Sigmoid colon (tissue), 4 donors: ENCODE measurements around the gene FKBP1B.
"Not testable (repeated sequence)": the region's sequence is repeated elsewhere in the genome, so short reads cannot be mapped to it uniquely, and the experiment has no call there.

Experiments used
- POLR2AphosphoS5 ChIP-seq, 4 donors: sonication (generic); formaldehyde crosslinking; IDR thresholded peaks; one replicate each; pipeline ENCODE4 v1.6.1; 2017; ENCODE audit warnings: antibody characterized with exemption in 4 of 4
- TF ChIP-seq, protein P1 (sequence below), 4 experiments: fragments of 450-650 bp in 3 of 4; fragments of 200-600 bp in 1 of 4; IDR thresholded peaks; one replicate each; pipeline ENCODE4 v1.5.1; 2016 to 2019; ENCODE audit warnings: antibody characterized with exemption in 4 of 4, mild to moderate bottlenecking in 3 of 4, moderate library complexity in 2 of 4

DNA sequence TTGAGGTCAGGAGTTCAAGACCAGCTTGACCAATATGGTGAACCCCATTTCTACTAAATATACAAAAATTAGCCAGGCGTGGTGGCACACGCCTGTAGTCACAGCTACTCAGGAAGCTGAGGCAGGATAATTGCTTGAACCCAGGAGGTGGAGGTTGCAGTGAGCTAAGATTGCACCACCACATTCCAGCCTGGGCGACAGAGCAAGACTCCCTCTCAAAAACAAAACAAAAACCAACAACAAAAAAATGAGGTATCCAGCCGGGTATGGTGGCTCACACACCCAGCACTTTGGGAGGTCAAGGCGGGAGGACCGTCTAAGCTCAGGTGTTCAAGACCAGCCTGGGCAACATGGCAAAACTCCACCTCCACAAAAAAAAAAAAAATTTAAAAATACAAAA lies 34.6 kb upstream of the FKBP1B start:
- TF ChIP-seq, protein P1, sequence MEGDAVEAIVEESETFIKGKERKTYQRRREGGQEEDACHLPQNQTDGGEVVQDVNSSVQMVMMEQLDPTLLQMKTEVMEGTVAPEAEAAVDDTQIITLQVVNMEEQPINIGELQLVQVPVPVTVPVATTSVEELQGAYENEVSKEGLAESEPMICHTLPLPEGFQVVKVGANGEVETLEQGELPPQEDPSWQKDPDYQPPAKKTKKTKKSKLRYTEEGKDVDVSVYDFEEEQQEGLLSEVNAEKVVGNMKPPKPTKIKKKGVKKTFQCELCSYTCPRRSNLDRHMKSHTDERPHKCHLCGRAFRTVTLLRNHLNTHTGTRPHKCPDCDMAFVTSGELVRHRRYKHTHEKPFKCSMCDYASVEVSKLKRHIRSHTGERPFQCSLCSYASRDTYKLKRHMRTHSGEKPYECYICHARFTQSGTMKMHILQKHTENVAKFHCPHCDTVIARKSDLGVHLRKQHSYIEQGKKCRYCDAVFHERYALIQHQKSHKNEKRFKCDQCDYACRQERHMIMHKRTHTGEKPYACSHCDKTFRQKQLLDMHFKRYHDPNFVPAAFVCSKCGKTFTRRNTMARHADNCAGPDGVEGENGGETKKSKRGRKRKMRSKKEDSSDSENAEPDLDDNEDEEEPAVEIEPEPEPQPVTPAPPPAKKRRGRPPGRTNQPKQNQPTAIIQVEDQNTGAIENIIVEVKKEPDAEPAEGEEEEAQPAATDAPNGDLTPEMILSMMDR (IDR thresholded peaks at IDR 0.05), result not testable (repeated sequence)
- not testable (repeated sequence) for TF ChIP-seq POLR2AphosphoS5 (IDR thresholded peaks at IDR 0.05)
